Mucosa of descending colon (tissue), 3 donors: Measurements from ENCODE around the gene BTBD9. TPM values are rescaled to one million over a fixed set of nuclear protein-coding genes. Genes with fewer than 3 reads are reported as not detected.

Source experiments
- ATAC-seq: fragments of 200-7000 bp; cut with Tn5 transposase; one replicate; pipeline ENCODE4 v1.9.1; 2020; ENCODE audit warnings: mild to moderate bottlenecking, moderate library complexity
- DNase-seq, 3 donors: peaks; one replicate each; pipeline ENCODE4 v3.0.0-alpha.2; 2020
- H3K36me3 ChIP-seq: fragments of 200-600 bp; one replicate; pipeline ENCODE4 v1.8.0; 2021; ENCODE audit warnings: low read depth, mild to moderate bottlenecking
- H3K4me1 ChIP-seq: fragments of 200-600 bp; one replicate; pipeline ENCODE4 v1.8.0; 2021; ENCODE audit warnings: low read depth, mild to moderate bottlenecking
- H3K4me3 ChIP-seq: fragments of 200-600 bp; one replicate; pipeline ENCODE4 v1.8.0; 2021; ENCODE audit warnings: mild to moderate bottlenecking
- H3K9me3 ChIP-seq: fragments of 200-600 bp; one replicate; pipeline ENCODE4 v1.8.0; 2021; ENCODE audit warnings: mild to moderate bottlenecking
- CTCF ChIP-seq: fragments of 200-600 bp; IDR thresholded peaks from one replicate; pipeline ENCODE4 v1.8.0; 2022; ENCODE audit warnings: antibody characterized with exemption, mild to moderate bottlenecking
- intact Hi-C, 2 donors: fragments of 100-400 bp; cut with DNase I in 1 of 2; cut with micrococcal nuclease in 1 of 2; formaldehyde crosslinking; loops; one replicate each; pipeline versions ENCODE4 v1.11.0 to v1.11.1; 2022; cut with DNase I, micrococcal nuclease
- total RNA-seq, 3 donors: library from RNA; stranded (reverse); fragmentation: NEBNext Ultra II Directional in 2 of 3; extraction: Animal tissue kit (Norgen Biotek cat#: 25700) in 2 of 3; gene quantifications; one replicate each; pipeline versions ENCODE4 v1.2.1 to v1.2.4, GENCODE V29; 2021 to 2023
- donor health status: DM: no; HTN: no; CAD: no; lungs with moderate emphysema.
- donor health status: DM: no; HTN: no; CAD: no.
- donor health status: DM: no; HTN: yes; CAD: no.

BTBD9 gene
- total RNA-seq, 3 donors from 2014 or later: 22.4 to 38.8 (median 23.9) TPM

GRCh38 chr6:38339914-38340313, 299.8 kb downstream of the BTBD9 start:
- Histone ChIP-seq H3K36me3 (no peaks in the 10 kb centered on the region), H3K9me3 (no peaks in the 10 kb centered on the region), H3K4me1 (no peaks in the 10 kb centered on the region), H3K4me3 (no peak overlapping the region)
- ATAC-seq (no peak), DNase-seq (no peak)
- no peak for TF ChIP-seq CTCF
- intact Hi-C loops: no loop called here

GRCh38 chr6:38337819-38338465, 301.8 kb downstream of the BTBD9 start:
- no peaks in the 10 kb centered on the region for H3K36me3 ChIP-seq
- H3K4me1 ChIP-seq: no peaks in the 10 kb centered on the region
- intact Hi-C loops: no loop called here
- no peak for TF ChIP-seq CTCF
- ATAC-seq: no peak
- DNase-seq: no peak
- no peaks in the 10 kb centered on the region for H3K9me3 ChIP-seq
- H3K4me3 ChIP-seq: no peak overlapping the region

GRCh38 chr6:38336922-38337321, 302.8 kb downstream of the BTBD9 start:
- intact Hi-C loops: no loop called here
- Histone ChIP-seq H3K9me3 (no peaks in the 10 kb centered on the region), H3K4me3 (no peak overlapping the region), H3K36me3 (no peaks in the 10 kb centered on the region), H3K4me1 (no peaks in the 10 kb centered on the region)
- ATAC-seq (no peak), DNase-seq (no peak)
- TF ChIP-seq CTCF: no peak

- Histone ChIP-seq H3K36me3 (no peaks in the 10 kb centered on the region), H3K9me3 (no peaks in the 10 kb centered on the region), H3K4me1 (no peaks in the 10 kb centered on the region), H3K4me3 (no peak overlapping the region)
- intact Hi-C loops: no loop called here
- no peak for TF ChIP-seq CTCF
- ATAC-seq: no peak
- no peak for DNase-seq
Observed at GRCh38 chr6:38326837-38327236, 312.9 kb downstream of the BTBD9 start.

GRCh38 chr6:38323216-38323615, 316.5 kb downstream of the BTBD9 start:
- Histone ChIP-seq H3K4me3 (no peak overlapping the region), H3K4me1 (no peaks in the 10 kb centered on the region), H3K36me3 (no peaks in the 10 kb centered on the region), H3K9me3 (no peaks in the 10 kb centered on the region)
- ATAC-seq: no peak
- intact Hi-C loops: no loop called here
- TF ChIP-seq CTCF: no peak
- no peak for DNase-seq

- ATAC-seq: no peak
- intact Hi-C loops: no loop called here
- no peak for TF ChIP-seq CTCF
Observed at GRCh38 chr6:38322138-38322537, 317.6 kb downstream of the BTBD9 start.

More at GRCh38 chr6:38322138-38322537, 317.6 kb downstream of the BTBD9 start:
- Histone ChIP-seq H3K9me3 (no peaks in the 10 kb centered on the region), H3K4me1 (no peaks in the 10 kb centered on the region), H3K4me3 (no peak overlapping the region), H3K36me3 (no peaks in the 10 kb centered on the region)
- no peak for DNase-seq
